ENCODE results near the gene PLET1.

GRCh38 chr11:112303616-112304015, 43.0 kb upstream of the PLET1 start:
- TF ChIP-seq CTCF (IDR thresholded peaks at IDR 0.05) (no peak), POLR2A (IDR thresholded peaks at IDR 0.05) (no peak)
